Thymus (tissue), 11 donors: ENCODE measurements around the gene SELENOT. TPM values are rescaled to one million over a fixed set of nuclear protein-coding genes. Genes with fewer than 3 reads are reported as not detected.

Experiments used
- DNase-seq, 9 donors: peaks; one replicate each; pipeline ENCODE4 v3.0.0-alpha.2; 2013; ENCODE audit warnings: low spot score in 9 of 9, low read depth in 6 of 9, missing footprints in 1 of 9
- H3K27ac ChIP-seq, 2 donors: one replicate each; pipeline ENCODE4 v1.5.1; 2013; ENCODE audit warnings: control low read depth in 1 of 2, low read depth in 1 of 2, low read length in 1 of 2, mild to moderate bottlenecking in 1 of 2, moderate library complexity in 1 of 2
- H3K27me3 ChIP-seq, 2 donors: one replicate each; pipeline ENCODE4 v1.5.1; 2013; ENCODE audit warnings: low read length in 1 of 2; ENCODE audit not compliant: control insufficient read depth in 2 of 2, insufficient read depth in 1 of 2
- H3K36me3 ChIP-seq, 2 donors: one replicate each; pipeline ENCODE4 v1.5.1; 2013; ENCODE audit warnings: low read length in 1 of 2, mild to moderate bottlenecking in 1 of 2, moderate library complexity in 1 of 2; ENCODE audit not compliant: control insufficient read depth in 2 of 2, insufficient read depth in 2 of 2
- H3K4me1 ChIP-seq, 2 donors: one replicate each; pipeline ENCODE4 v1.5.1; 2013; ENCODE audit warnings: low read length in 2 of 2; ENCODE audit not compliant: control insufficient read depth in 2 of 2, insufficient read depth in 2 of 2
- H3K4me3 ChIP-seq, 2 donors: one replicate each; pipeline ENCODE4 v1.5.1; 2013; ENCODE audit warnings: low read length in 2 of 2, control low read depth in 1 of 2, mild to moderate bottlenecking in 1 of 2
- H3K9me3 ChIP-seq, 2 donors: one replicate each; pipeline ENCODE4 v1.5.1; 2013; ENCODE audit warnings: low read length in 1 of 2, mild to moderate bottlenecking in 1 of 2; ENCODE audit not compliant: control insufficient read depth in 2 of 2, insufficient read depth in 1 of 2
- WGBS: extraction: QIAGEN DNeasy Blood & Tissue Kit; methylation state at CpG from one replicate; pipeline ENCODE4 v1.1.7; 2013; 5-methylcytosine and 5-hydroxymethylcytosine counted together
- polyA plus RNA-seq: library from polyadenylated mRNA; stranded (reverse); fragments of 200-250 nt; gene quantifications from one replicate; pipeline ENCODE4 v1.2.3, GENCODE V29; 2013
- total RNA-seq: library from RNA; stranded (reverse); fragments of 120-200 nt; gene quantifications from one replicate; pipeline ENCODE4 v1.2.4, GENCODE V29; 2013
- donor health status: healthy.

The SELENOT gene
- total and polyA plus RNA-seq, 2 donors: 64.5 to 141 TPM

DNA sequence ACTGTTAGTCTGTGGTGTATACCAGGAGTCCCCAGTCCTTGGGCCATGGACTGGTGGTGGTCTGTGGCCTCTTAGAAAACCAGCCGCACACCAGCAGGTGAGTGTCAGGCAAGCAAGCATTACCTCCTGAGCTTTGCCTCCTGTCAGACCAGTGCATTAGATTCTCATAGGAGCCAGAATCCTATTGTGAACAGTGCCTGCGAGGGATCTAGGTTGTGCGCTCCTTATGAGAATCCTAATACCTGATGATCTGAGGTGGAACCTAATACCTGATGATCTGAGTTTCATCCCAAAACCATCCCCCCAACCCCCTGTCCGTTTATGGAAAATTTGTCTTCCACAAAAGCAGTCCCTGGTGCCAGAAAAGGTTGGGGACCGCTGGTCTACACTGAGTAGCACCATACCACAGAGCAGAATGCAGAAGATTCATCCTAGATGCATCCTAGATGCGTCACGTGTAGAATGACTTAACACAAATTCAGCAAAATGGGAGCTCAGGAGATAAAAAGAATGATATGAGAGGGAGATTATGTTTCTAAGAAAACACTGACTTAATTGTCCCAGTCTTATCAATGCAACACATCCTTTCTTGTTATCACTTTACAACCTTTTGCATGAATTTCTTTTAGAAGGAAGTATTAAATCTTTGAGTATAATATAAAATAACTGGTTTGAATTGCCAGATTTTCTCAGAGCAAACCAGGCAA lies 28.5 kb downstream of the SELENOT start:
- Histone ChIP-seq H3K36me3 (peaks cover 11 to 32% of the 10 kb centered on the region in 2 donors), H3K9me3 (no peaks in the 10 kb centered on the region), H3K4me1 (peaks cover 12 to 15% of the 10 kb centered on the region in 2 donors), H3K27ac (no peak overlapping the region), H3K27me3 (no peaks in the 10 kb centered on the region), H3K4me3 (no peak overlapping the region)
- DNase-seq: no peak
- 98% methylated on average over 7 of the region's 7 CpGs for WGBS

DNA sequence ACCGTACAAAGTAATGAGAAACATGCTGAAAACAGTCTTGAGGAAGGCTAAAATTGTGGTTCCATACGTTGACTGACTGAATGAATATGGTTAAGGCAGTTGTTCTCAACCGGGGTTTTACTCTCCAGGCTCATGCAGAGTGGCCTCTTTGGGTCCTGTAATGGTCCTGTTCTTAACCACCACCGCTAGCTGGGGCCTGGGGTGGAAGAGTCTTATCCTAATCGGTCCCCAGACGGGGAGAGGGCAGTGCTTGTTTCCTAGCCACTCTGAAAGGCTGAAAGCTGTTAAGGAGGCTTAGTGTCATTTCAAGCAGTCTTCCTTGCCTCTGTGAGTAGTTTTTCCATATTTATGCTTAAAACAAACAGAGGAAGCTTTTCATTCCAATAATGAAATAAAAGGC lies 32.0 kb downstream of the SELENOT start:
- H3K4me3 ChIP-seq: no peak overlapping the region
- DNase-seq: no peak
- 93% methylated on average over 6 of the region's 6 CpGs for WGBS
- no peaks in the 10 kb centered on the region for H3K27me3 ChIP-seq
- H3K4me1 ChIP-seq: peaks cover 12 to 15% of the 10 kb centered on the region in 2 donors
- no peaks in the 10 kb centered on the region for H3K9me3 ChIP-seq
- H3K27ac ChIP-seq: peak overlapping the region; percentile 42 to 44
- H3K36me3 ChIP-seq: peaks cover 7 to 14% of the 10 kb centered on the region in 2 donors

GRCh38 chr3:150635526-150635925 lies 32.4 kb downstream of the SELENOT start:
- Histone ChIP-seq H3K27ac (peak overlapping the region in 1 of 2 donors; percentile 44), H3K36me3 (peaks cover 6 to 11% of the 10 kb centered on the region in 2 donors), H3K4me3 (no peak overlapping the region), H3K9me3 (no peaks in the 10 kb centered on the region), H3K4me1 (peaks cover 12 to 15% of the 10 kb centered on the region in 2 donors), H3K27me3 (no peaks in the 10 kb centered on the region)
- DNase-seq: peak; percentile 11 to 74 (median 38)
- WGBS: 66% methylated on average over 1 of the region's 1 CpG

DNA sequence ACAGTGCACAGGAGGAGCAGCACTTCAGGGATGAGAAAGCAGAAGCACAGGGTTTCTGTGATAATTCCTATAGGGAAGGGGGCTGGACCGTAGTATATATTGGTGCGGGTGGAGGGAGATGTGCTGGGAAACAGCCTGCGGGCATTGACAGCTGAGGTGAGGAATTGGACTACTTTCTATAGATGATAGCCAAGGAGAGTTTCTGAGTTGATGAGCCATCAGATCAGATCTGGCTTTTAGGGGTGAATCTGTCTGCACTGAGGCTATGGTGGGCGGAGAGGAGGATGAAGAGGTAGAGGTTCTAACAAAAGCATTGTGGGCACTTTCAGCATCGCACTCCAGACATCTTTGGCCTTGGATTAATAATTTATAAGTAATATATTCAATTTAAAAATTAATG lies 33.1 kb downstream of the SELENOT start:
- no peak overlapping the region for H3K27ac ChIP-seq
- WGBS: 98% methylated on average over 5 of the region's 5 CpGs
- peaks cover 12 to 15% of the 10 kb centered on the region in 2 donors for H3K4me1 ChIP-seq
- DNase-seq: no peak
- H3K27me3 ChIP-seq: no peaks in the 10 kb centered on the region
- H3K36me3 ChIP-seq: peaks cover 0 to 5% of the 10 kb centered on the region in 2 donors
- no peak overlapping the region for H3K4me3 ChIP-seq
- H3K9me3 ChIP-seq: no peaks in the 10 kb centered on the region

DNA sequence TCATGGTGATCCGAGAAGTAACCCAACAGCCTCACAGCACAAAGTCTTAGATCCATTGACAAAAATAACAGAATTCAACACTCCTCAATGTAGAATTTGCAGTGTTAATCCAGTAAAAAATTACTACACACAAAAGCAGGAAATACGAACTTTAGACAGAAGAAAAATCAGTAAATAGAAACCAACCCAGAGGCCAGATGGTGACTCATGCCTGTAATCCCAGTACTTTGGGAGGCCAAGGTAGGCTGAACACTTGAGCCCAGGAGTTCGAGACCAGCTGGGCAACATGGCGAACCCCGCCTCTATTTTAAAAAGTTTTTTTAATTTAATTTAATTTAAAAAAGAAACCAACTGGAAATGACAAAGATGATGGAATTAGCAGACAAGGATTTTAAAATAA lies 36.1 kb downstream of the SELENOT start:
- DNase-seq: no peak
- Histone ChIP-seq H3K27me3 (no peaks in the 10 kb centered on the region), H3K4me3 (no peak overlapping the region), H3K4me1 (peaks cover 12 to 15% of the 10 kb centered on the region in 2 donors), H3K27ac (no peak overlapping the region), H3K36me3 (no peaks in the 10 kb centered on the region), H3K9me3 (no peaks in the 10 kb centered on the region)
- WGBS: 96% methylated on average over 5 of the region's 5 CpGs

DNA sequence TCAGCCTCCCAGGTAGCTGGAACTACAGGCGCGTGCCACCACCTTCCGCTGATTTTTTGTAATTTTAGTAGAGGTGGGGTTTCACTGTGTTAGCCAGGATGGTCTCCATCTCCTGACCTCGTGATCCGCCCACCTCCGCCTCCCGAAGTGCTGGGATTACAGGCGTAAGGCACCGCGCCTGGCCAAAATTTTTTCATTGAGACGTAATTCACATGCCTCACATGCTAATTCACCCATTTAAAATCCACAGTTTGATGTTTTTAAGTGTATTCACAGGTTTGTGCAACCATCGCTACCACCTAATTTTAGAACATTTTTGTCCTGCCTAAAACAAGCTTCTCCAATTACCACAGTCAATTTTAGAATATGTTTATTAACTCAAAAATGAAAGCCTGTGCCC lies 37.1 kb downstream of the SELENOT start:
- H3K27ac ChIP-seq: no peak overlapping the region
- WGBS: 98% methylated on average over 12 of the region's 12 CpGs
- no peak overlapping the region for H3K4me3 ChIP-seq
- no peaks in the 10 kb centered on the region for H3K36me3 ChIP-seq
- DNase-seq: no peak
- H3K4me1 ChIP-seq: peaks cover 8 to 11% of the 10 kb centered on the region in 2 donors
- H3K9me3 ChIP-seq: no peaks in the 10 kb centered on the region
- no peaks in the 10 kb centered on the region for H3K27me3 ChIP-seq

GRCh38 chr3:150653110-150653561 lies 50.0 kb downstream of the SELENOT start:
- DNase-seq: no peak
- WGBS: 96% methylated on average over 4 of the region's 4 CpGs
- Histone ChIP-seq H3K9me3 (no peaks in the 10 kb centered on the region), H3K4me1 (no peaks in the 10 kb centered on the region), H3K27me3 (no peaks in the 10 kb centered on the region), H3K36me3 (no peaks in the 10 kb centered on the region), H3K4me3 (no peak overlapping the region), H3K27ac (no peak overlapping the region)

- no peak for DNase-seq
- 69% methylated on average over 4 of the region's 4 CpGs for WGBS
- H3K27ac ChIP-seq: no peak overlapping the region
- no peaks in the 10 kb centered on the region for H3K36me3 ChIP-seq
- H3K27me3 ChIP-seq: no peaks in the 10 kb centered on the region
- H3K9me3 ChIP-seq: no peaks in the 10 kb centered on the region
- no peak overlapping the region for H3K4me3 ChIP-seq
- no peaks in the 10 kb centered on the region for H3K4me1 ChIP-seq
These were observed 53.2 kb downstream of the SELENOT start for GRCh38 chr3:150656316-150656715.

- 64% methylated on average over 7 of the region's 7 CpGs for WGBS
- Histone ChIP-seq H3K4me3 (no peak overlapping the region), H3K4me1 (no peaks in the 10 kb centered on the region), H3K36me3 (no peaks in the 10 kb centered on the region), H3K27me3 (no peaks in the 10 kb centered on the region), H3K27ac (no peak overlapping the region), H3K9me3 (no peaks in the 10 kb centered on the region)
- no peak for DNase-seq
These were observed 59.5 kb downstream of the SELENOT start for GRCh38 chr3:150662410-150663200.
